Measurements from ENCODE around the gene COPRS. TPM values are rescaled to one million over a fixed set of nuclear protein-coding genes. Genes with fewer than 3 reads are reported as not detected.

COPRS gene, protein sequence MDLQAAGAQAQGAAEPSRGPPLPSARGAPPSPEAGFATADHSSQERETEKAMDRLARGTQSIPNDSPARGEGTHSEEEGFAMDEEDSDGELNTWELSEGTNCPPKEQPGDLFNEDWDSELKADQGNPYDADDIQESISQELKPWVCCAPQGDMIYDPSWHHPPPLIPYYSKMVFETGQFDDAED
- total RNA-seq: 10 to 100 TPM; 23.5 to 61.8 (median 28.4) TPM

DNA sequence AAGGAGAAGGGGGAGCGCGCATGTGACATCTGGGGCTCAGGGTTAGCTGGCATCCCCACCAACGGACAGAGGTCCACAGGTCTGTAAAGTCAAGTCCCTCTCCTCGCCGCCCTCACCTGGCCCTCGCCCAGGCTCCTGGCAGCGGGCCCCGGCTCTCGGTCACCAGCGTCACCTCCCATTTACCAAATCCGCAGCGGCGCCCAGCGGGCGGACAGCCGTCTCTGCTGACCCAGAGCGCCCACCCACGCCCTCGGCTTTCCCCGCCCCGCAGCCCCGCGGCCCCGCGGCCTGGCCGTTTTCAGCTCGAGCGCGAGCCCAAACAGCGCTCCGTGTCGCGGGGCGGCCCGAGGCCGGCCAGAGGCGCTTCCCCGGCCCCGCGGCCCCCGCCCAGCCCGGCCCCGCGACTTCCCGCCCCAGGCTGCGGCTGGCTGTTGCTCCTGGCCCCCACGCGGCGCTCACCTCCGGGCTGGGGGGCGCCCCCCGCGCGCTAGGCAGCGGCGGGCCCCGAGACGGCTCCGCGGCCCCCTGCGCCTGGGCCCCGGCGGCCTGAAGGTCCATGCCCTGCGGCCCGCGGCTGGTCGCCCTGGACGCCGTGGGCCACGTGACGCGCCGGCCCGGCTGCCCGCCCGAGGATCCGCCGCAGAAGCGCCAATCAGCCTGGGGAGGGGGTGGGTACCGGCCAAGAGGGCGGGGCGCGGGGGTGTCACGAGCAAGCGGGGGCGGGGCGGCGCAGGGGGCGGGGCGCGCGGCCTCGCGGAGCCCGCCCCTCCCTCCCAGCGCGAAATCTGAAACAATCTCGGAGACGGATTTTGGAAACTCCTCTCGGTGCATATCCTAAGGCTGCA is at the start of gene COPRS:
Gene COPRS (minus strand): TSS at position 603 of the 845 bp plus-strand sequence. CDS start 45 bp downstream, at position 558.
- Histone ChIP-seq H3K4me1 (replicated peaks in 1 of 2) (peaks cover 6 to 7% of the 10 kb centered on the region in 2 donors), H3K4me3 (peak within 1 kb of the TSS; percentile 66 to 99 (median 80)), H3K27ac (peak within 1 kb of the TSS; percentile 54 to 56)
- in situ Hi-C loops (cut with MboI; ENCODE audit: low pct_unique_long_range_greater_than_20kb in 2 of 9, low sequenced_read_pairs in 9 of 9, unreplicated experiment in 9 of 9): loop anchor here in 1 of 9 experiments (10.0 kb wide), 1 partner anchor 304 kb away; no protein-coding TSS in a partner anchor
- peak; percentile 86 to 96 (median 94) for ATAC-seq (replicated peaks in 6 of 8)
- 0 to 4% (median 0%) methylated on average over 3 of the region's 100 CpGs; no CpG with 5 or more reads in 7 of the 10 experiments for WGBS, 10 experiments

GRCh38 chr17:31908386-31908785 is 49.3 kb upstream of the COPRS start:
- H3K4me3 ChIP-seq: no peak overlapping the region
- in situ Hi-C loops (cut with MboI; ENCODE audit: low pct_unique_long_range_greater_than_20kb in 2 of 9, low sequenced_read_pairs in 9 of 9, unreplicated experiment in 9 of 9): no loop called here
- no peak for ATAC-seq (replicated peaks in 6 of 8)
- H3K27ac ChIP-seq: no peak overlapping the region
- H3K4me1 ChIP-seq (replicated peaks in 1 of 2): no peaks in the 10 kb centered on the region

- Histone ChIP-seq H3K4me3 (no peak overlapping the region), H3K27ac (no peak overlapping the region), H3K4me1 (replicated peaks in 1 of 2) (no peaks in the 10 kb centered on the region)
- 4 to 79% (median 52%) methylated on average over 3 to 7 of the region's 7 CpGs for WGBS, 10 experiments
- peak in 2 of 8 experiments; percentile 19 to 28 for ATAC-seq (replicated peaks in 6 of 8)
- in situ Hi-C loops (cut with MboI; ENCODE audit: low pct_unique_long_range_greater_than_20kb in 2 of 9, low sequenced_read_pairs in 9 of 9, unreplicated experiment in 9 of 9): no loop called here
Measured at GRCh38 chr17:31907342-31907962, 48.4 kb upstream of the COPRS start.

GRCh38 chr17:31903401-31903800 is 44.4 kb upstream of the COPRS start:
- 90 to 100% (median 94%) methylated on average over 1 to 11 of the region's 16 CpGs; no CpG with 5 or more reads in 3 of the 10 experiments for WGBS, 10 experiments
- no peak for ATAC-seq (replicated peaks in 6 of 8)
- in situ Hi-C loops (cut with MboI; ENCODE audit: low pct_unique_long_range_greater_than_20kb in 2 of 9, low sequenced_read_pairs in 9 of 9, unreplicated experiment in 9 of 9): no loop called here
- H3K4me3 ChIP-seq: no peak overlapping the region
- peaks cover 0 to 6% of the 10 kb centered on the region in 2 donors for H3K4me1 ChIP-seq (replicated peaks in 1 of 2)
- H3K27ac ChIP-seq: no peak overlapping the region

- no peak for ATAC-seq (replicated peaks in 6 of 8)
- in situ Hi-C loops (cut with MboI; ENCODE audit: low pct_unique_long_range_greater_than_20kb in 2 of 9, low sequenced_read_pairs in 9 of 9, unreplicated experiment in 9 of 9): no loop called here
Measured at GRCh38 chr17:31902693-31903092, 43.6 kb upstream of the COPRS start.

DNA sequence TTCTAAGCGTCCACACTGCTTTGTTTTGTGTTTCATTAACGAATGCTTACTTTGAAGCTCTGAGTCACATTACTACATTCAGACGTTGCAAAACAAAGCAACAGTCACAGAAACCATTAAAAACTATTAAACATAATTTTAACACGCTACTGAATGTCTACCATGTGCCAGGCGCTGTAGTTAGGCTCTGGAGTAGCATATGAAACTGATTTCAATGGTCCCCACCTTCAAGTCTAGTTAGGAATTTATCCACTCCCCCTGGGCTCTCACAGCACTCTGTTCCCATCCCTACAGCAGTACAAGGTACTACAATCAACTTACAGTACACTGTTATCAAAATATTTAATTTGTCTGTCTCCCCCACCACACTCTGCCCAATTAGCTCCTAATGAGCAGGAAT is 41.8 kb upstream of the COPRS start:
- peaks cover 0 to 6% of the 10 kb centered on the region in 2 donors for H3K4me1 ChIP-seq (replicated peaks in 1 of 2)
- H3K27ac ChIP-seq: peak overlapping the region; percentile 64 to 81
- in situ Hi-C loops (cut with MboI; ENCODE audit: low pct_unique_long_range_greater_than_20kb in 2 of 9, low sequenced_read_pairs in 9 of 9, unreplicated experiment in 9 of 9): no loop called here
- 0 to 23% (median 3%) methylated on average over 1 to 5 of the region's 5 CpGs; no CpG with 5 or more reads in 1 of the 10 experiments for WGBS, 10 experiments
- ATAC-seq (replicated peaks in 6 of 8): peak in 3 of 8 experiments; percentile 8 to 40 (median 39)
- peak overlapping the region; percentile 60 to 84 (median 74) for H3K4me3 ChIP-seq

More at GRCh38 chr17:31902693-31903092, 43.6 kb upstream of the COPRS start:
- Histone ChIP-seq H3K4me3 (no peak overlapping the region), H3K27ac (no peak overlapping the region), H3K4me1 (replicated peaks in 1 of 2) (peaks cover 0 to 6% of the 10 kb centered on the region in 2 donors)
- WGBS, 10 experiments: 42 to 100% (median 80%) methylated on average over 1 to 2 of the region's 2 CpGs; no CpG with 5 or more reads in 3 of the 10 experiments

GRCh38 chr17:31888124-31888523 is 29.1 kb upstream of the COPRS start:
- WGBS, 10 experiments: 91 to 100% (median 100%) methylated on average over 1 to 4 of the region's 4 CpGs; no CpG with 5 or more reads in 3 of the 10 experiments
- Histone ChIP-seq H3K4me1 (replicated peaks in 1 of 2) (no peaks in the 10 kb centered on the region), H3K4me3 (no peak overlapping the region), H3K27ac (no peak overlapping the region)
- no peak for ATAC-seq (replicated peaks in 6 of 8)
- in situ Hi-C loops (cut with MboI; ENCODE audit: low pct_unique_long_range_greater_than_20kb in 2 of 9, low sequenced_read_pairs in 9 of 9, unreplicated experiment in 9 of 9): no loop called here

- no peak for ATAC-seq (replicated peaks in 6 of 8)
- WGBS, 10 experiments: 86 to 100% (median 95%) methylated on average over 1 to 6 of the region's 6 CpGs; no CpG with 5 or more reads in 2 of the 10 experiments
- Histone ChIP-seq H3K4me1 (replicated peaks in 1 of 2) (no peaks in the 10 kb centered on the region), H3K4me3 (no peak overlapping the region), H3K27ac (no peak overlapping the region)
- in situ Hi-C loops (cut with MboI; ENCODE audit: low pct_unique_long_range_greater_than_20kb in 2 of 9, low sequenced_read_pairs in 9 of 9, unreplicated experiment in 9 of 9): no loop called here
Measured at GRCh38 chr17:31882571-31882970, 23.5 kb upstream of the COPRS start.

DNA sequence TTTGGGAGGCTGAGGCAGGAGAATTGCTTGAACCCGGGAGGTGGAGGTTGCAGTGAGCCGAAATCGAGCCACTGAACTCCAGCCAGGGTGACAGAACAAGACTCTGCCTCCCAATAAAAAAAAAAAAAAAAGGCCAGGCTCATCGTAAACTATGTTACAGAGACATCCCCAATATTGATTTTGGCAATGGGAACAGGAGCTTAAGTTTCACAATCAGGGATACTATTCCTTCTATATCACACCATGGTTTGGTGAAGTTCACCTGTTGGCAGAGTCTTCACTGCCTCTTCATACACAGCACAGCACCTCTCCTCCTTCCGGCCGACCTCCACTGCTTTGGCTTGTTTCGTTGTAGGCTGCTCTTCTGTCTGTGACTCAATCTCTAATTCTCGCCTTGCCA is 21.3 kb upstream of the COPRS start:
- no peak overlapping the region for H3K27ac ChIP-seq
- H3K4me1 ChIP-seq (replicated peaks in 1 of 2): no peaks in the 10 kb centered on the region
- in situ Hi-C loops (cut with MboI; ENCODE audit: low pct_unique_long_range_greater_than_20kb in 2 of 9, low sequenced_read_pairs in 9 of 9, unreplicated experiment in 9 of 9): no loop called here
- H3K4me3 ChIP-seq: no peak overlapping the region
- 80 to 100% (median 96%) methylated on average over 1 to 4 of the region's 8 CpGs; no CpG with 5 or more reads in 2 of the 10 experiments for whole genome bisulfite sequencing, 10 experiments
- no peak for ATAC-seq (replicated peaks in 6 of 8)

- no peaks in the 10 kb centered on the region for H3K4me1 ChIP-seq (replicated peaks in 1 of 2)
- no peak overlapping the region for H3K4me3 ChIP-seq
- in situ Hi-C loops (cut with MboI; ENCODE audit: low pct_unique_long_range_greater_than_20kb in 2 of 9, low sequenced_read_pairs in 9 of 9, unreplicated experiment in 9 of 9): no loop called here
- ATAC-seq (replicated peaks in 6 of 8): no peak
- no peak overlapping the region for H3K27ac ChIP-seq
Measured at GRCh38 chr17:31878703-31879073, 19.6 kb upstream of the COPRS start.

DNA sequence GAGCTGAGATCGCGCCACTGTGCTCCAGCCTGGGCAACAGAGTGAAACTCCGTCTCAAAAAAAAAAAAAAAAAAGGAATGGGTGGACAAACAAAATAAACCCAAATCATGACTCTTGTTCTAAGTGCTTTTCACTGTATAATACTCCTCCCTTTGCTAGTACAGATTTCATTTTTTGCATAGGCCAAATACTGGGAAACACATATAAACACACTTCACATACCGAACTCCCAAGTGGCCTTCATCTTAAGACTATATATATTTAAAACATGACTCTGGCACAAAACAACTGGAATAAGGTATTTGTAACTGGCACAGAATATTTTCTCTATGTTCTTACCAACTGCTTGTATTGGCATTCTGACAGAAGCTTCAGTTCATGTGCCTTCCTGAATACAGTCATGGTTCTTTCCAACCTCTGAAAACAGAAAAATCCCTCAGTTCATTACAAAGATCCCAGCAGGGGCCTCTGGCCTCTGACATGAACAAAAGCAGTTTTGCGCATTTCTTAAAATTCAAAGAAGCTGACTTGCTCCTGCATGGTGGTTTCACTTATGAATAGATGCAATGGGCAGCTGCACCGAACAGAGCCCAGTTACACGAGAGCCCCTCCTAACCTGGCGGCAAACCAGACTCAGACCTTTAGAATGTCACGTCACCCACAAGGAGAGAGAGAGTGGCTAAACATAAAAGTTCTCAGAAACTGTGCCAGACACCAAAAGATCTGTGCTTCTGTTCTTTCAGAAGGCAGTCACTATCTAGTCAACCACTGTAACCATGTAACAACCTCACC is 19.1 kb upstream of the COPRS start:
- ATAC-seq (replicated peaks in 6 of 8): peak in 5 of 8 experiments; percentile 12 to 95 (median 88)
- in situ Hi-C loops (cut with MboI; ENCODE audit: low pct_unique_long_range_greater_than_20kb in 2 of 9, low sequenced_read_pairs in 9 of 9, unreplicated experiment in 9 of 9): no loop called here
- Histone ChIP-seq H3K27ac (no peak overlapping the region), H3K4me1 (replicated peaks in 1 of 2) (no peaks in the 10 kb centered on the region), H3K4me3 (no peak overlapping the region)
- WGBS, 10 experiments: 30 to 100% (median 80%) methylated on average over 1 to 9 of the region's 9 CpGs; no CpG with 5 or more reads in 1 of the 10 experiments

- ATAC-seq (replicated peaks in 6 of 8): peak in 2 of 8 experiments; percentile 19 to 54
- Histone ChIP-seq H3K4me1 (replicated peaks in 1 of 2) (no peaks in the 10 kb centered on the region), H3K4me3 (no peak overlapping the region), H3K27ac (no peak overlapping the region)
- WGBS, 10 experiments: 48 to 100% (median 88%) methylated on average over 1 to 6 of the region's 6 CpGs; no CpG with 5 or more reads in 5 of the 10 experiments
- in situ Hi-C loops (cut with MboI; ENCODE audit: low pct_unique_long_range_greater_than_20kb in 2 of 9, low sequenced_read_pairs in 9 of 9, unreplicated experiment in 9 of 9): no loop called here
Measured at GRCh38 chr17:31877341-31877740, 18.3 kb upstream of the COPRS start.

Measured in motor neuron (in vitro differentiated cells).